Measurements from ENCODE around the gene IPCEF1.

DNA sequence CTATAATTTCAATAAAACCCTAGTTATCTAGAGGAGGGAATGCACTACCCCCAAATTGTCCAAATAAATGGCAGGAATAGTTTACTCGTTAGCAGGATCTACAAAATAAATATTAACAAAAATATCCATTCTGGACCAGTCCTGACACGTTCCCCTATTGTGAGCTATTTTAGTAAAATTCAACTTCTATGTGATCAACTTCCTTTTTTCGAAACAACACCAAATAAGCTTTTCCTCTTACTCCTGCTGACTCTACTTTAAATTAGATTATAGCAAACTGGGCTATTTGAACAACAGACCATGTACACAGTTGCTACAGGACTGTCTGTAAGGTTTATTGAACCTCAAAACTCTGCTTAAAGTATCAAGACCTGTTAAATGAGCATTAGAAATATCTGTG lies 154.3 kb downstream of the IPCEF1 start:
- no peak for TF ChIP-seq POLR2A (IDR thresholded peaks at IDR 0.05)
- TF ChIP-seq, protein P1, sequence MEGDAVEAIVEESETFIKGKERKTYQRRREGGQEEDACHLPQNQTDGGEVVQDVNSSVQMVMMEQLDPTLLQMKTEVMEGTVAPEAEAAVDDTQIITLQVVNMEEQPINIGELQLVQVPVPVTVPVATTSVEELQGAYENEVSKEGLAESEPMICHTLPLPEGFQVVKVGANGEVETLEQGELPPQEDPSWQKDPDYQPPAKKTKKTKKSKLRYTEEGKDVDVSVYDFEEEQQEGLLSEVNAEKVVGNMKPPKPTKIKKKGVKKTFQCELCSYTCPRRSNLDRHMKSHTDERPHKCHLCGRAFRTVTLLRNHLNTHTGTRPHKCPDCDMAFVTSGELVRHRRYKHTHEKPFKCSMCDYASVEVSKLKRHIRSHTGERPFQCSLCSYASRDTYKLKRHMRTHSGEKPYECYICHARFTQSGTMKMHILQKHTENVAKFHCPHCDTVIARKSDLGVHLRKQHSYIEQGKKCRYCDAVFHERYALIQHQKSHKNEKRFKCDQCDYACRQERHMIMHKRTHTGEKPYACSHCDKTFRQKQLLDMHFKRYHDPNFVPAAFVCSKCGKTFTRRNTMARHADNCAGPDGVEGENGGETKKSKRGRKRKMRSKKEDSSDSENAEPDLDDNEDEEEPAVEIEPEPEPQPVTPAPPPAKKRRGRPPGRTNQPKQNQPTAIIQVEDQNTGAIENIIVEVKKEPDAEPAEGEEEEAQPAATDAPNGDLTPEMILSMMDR (IDR thresholded peaks at IDR 0.05) = no peak
